Fibroblast of lung (primary cell): ENCODE data around the gene GLDN.

Source experiments
- EZH2 ChIP-seq: IDR thresholded peaks from 2 replicates; pipeline ENCODE4 v1.5.1; 2012; ENCODE audit warnings: low read length, control low read depth, mild to moderate bottlenecking; ENCODE audit errors: missing control alignments
- TF ChIP-seq, protein P1 (sequence below), 2 donors: IDR thresholded peaks in 1 of 2; conservative IDR thresholded peaks in 1 of 2; 1 replicate in 1 of 2; 2 replicates in 1 of 2; pipeline ENCODE4 v1.5.1; 2011 to 2012; ENCODE audit warnings: low read length in 2 of 2, control low read depth in 1 of 2, inconsistent platforms in 1 of 2, low read depth in 1 of 2, mild to moderate bottlenecking in 1 of 2

DNA sequence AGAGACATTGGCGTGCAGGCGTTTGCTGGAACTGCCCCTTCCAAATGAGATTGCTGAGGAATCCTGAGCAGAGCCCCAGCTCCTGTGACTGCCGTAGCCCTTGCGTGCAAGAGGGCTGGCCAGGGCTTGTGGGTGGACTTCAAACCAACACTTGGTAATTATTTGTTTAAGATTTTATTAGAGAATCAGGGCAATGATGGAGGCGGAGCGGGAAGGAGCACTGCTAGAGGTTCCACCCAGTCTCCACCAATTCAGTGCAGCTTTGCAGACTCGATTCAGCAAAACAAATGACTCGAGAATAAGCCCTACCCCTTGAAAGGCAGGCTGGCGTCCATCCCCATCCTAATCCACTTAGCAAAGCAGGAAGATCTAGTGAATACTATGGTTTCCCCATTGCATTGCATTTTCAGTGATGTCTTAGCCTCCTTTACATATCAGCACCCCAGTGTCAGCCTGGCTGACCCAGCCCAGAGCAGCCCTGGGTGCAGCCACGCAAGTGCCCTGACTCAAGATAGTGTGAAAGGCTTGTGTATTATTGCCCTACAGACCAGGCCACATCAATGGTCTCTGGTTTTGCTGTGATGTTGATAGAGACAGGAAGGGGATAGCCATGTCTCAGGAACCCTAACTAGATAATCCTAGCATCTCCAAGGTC, 26.0 kb downstream of the GLDN start:
- TF ChIP-seq, protein P1, sequence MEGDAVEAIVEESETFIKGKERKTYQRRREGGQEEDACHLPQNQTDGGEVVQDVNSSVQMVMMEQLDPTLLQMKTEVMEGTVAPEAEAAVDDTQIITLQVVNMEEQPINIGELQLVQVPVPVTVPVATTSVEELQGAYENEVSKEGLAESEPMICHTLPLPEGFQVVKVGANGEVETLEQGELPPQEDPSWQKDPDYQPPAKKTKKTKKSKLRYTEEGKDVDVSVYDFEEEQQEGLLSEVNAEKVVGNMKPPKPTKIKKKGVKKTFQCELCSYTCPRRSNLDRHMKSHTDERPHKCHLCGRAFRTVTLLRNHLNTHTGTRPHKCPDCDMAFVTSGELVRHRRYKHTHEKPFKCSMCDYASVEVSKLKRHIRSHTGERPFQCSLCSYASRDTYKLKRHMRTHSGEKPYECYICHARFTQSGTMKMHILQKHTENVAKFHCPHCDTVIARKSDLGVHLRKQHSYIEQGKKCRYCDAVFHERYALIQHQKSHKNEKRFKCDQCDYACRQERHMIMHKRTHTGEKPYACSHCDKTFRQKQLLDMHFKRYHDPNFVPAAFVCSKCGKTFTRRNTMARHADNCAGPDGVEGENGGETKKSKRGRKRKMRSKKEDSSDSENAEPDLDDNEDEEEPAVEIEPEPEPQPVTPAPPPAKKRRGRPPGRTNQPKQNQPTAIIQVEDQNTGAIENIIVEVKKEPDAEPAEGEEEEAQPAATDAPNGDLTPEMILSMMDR (conservative IDR thresholded peaks at IDR 0.05 in 1 of 2, IDR thresholded peaks at IDR 0.05 in 1 of 2; ENCODE audit: low read depth in 1 of 2, low read length in 2 of 2) = no peak
- TF ChIP-seq EZH2 = no peak
